Measurements from ENCODE around the gene ZNF513.

ZNF513 gene

GRCh38 chr2:27379836-27380625, 503 bp downstream of the ZNF513 start:
- DNase-seq: peak; percentile 26

- DNase-seq: no peak
These were observed 1.1 kb downstream of the ZNF513 start for GRCh38 chr2:27379383-27379835.

- no peak for DNase-seq
These were observed 1.7 kb downstream of the ZNF513 start for GRCh38 chr2:27378809-27379290.

- no peak for DNase-seq
These were observed 2.3 kb downstream of the ZNF513 start for GRCh38 chr2:27378096-27378808.

- no peak for DNase-seq
These were observed 2.9 kb downstream of the ZNF513 start for GRCh38 chr2:27377618-27378095.

- no peak for DNase-seq
These were observed 3.5 kb downstream of the ZNF513 start for GRCh38 chr2:27376866-27377617.

- no peak for DNase-seq
These were observed 4.2 kb downstream of the ZNF513 start for GRCh38 chr2:27376151-27376865.

GRCh38 chr2:27375513-27376099, 4.9 kb downstream of the ZNF513 start:
- no peak for DNase-seq

- no peak for DNase-seq
These were observed 7.0 kb downstream of the ZNF513 start for GRCh38 chr2:27373567-27373966.

GRCh38 chr2:27372937-27373336, 7.6 kb downstream of the ZNF513 start:
- no peak for DNase-seq

GRCh38 chr2:27370816-27371620, 9.5 kb downstream of the ZNF513 start:
- DNase-seq: no peak

- peak; percentile 99 for DNase-seq
These were observed 10.3 kb downstream of the ZNF513 start, which contains the start of the genes EIF2B4 and SNX17 for GRCh38 chr2:27370026-27370815. EIF2B4 (minus strand) TSS chr2:27370338; CDS start chr2:27370314, 24 bp downstream. SNX17 (plus strand) TSS chr2:27370616; CDS start chr2:27370744, 128 bp downstream.

- no peak for DNase-seq
These were observed 11.0 kb downstream of the ZNF513 start for GRCh38 chr2:27369471-27370025.

GRCh38 chr2:27363933-27364332, 16.6 kb downstream of the ZNF513 start:
- DNase-seq: no peak

GRCh38 chr2:27362678-27363420, 17.7 kb downstream of the ZNF513 start:
- DNase-seq: no peak

- peak; percentile 86 for DNase-seq
These were observed 24.0 kb downstream of the ZNF513 start, which contains the start of gene GTF3C2 for GRCh38 chr2:27356382-27357181. GTF3C2 (minus strand) TSS chr2:27356764; CDS start chr2:27343554, 13,210 bp downstream.

- no peak for DNase-seq
These were observed 24.5 kb downstream of the ZNF513 start for GRCh38 chr2:27356056-27356381.

GRCh38 chr2:27354597-27354927, 26.0 kb downstream of the ZNF513 start:
- DNase-seq: no peak

All from activated CD4-positive, alpha-beta T cell treated with anti-CD3 and anti-CD28 coated beads for 1 hour (primary cell).